PC-9 (cell line): Measurements from ENCODE around the gene MADD. TPM values are rescaled to one million over a fixed set of nuclear protein-coding genes. Genes with fewer than 3 reads are reported as not detected.
"Not testable (repeated sequence)": the region's sequence is repeated elsewhere in the genome, so short reads cannot be mapped to it uniquely, and the experiment has no call there.

Experiments used
- BruUV-seq: library from RNA; stranded (reverse); fragments of 400-500 nt; replicated peaks from 2 replicates; lab custom pipeline; 2021; lab: Mats Ljungman, UMichigan
- CTCF ChIA-PET: fragments of 300-600 bp; sonication (Branson Sonifier 250); formaldehyde crosslinking; loops from one replicate; lab custom pipeline; 2022; ENCODE audit warnings: antibody characterized with exemption; lab: Charles Lee
- POLR2A ChIA-PET: fragments of 300-600 bp; sonication (Branson Sonifier 250); formaldehyde crosslinking; loops from one replicate; lab custom pipeline; 2022; ENCODE audit warnings: antibody characterized with exemption; ENCODE audit not compliant: unreplicated experiment; lab: Charles Lee
- DNase-seq, 2 experiments: peaks; one replicate each; pipeline versions ENCODE4 v3.0.0 to v3.0.0-alpha.2; 2015 to 2022; ENCODE audit warnings: mixed read lengths in 1 of 2
- H2AFZ ChIP-seq: fragments of 200-600 bp; sonication (generic); 2 replicates; pipeline ENCODE4 v1.8.1; 2017; ENCODE audit warnings: antibody characterized with exemption
- H3F3A ChIP-seq: fragments of 200-600 bp; sonication (generic); 2 replicates; pipeline ENCODE4 v1.8.1; 2017; ENCODE audit warnings: antibody characterized with exemption, mild to moderate bottlenecking, low read depth; ENCODE audit not compliant: insufficient read depth
- H3K27ac ChIP-seq: fragments of 200-600 bp; sonication (generic); 2 replicates; pipeline ENCODE4 v1.6.1; 2016; ENCODE audit warnings: mixed run types
- H3K27me3 ChIP-seq: fragments of 200-600 bp; sonication (generic); 2 replicates; pipeline ENCODE4 v1.6.1; 2016; ENCODE audit warnings: low read depth, mixed run types; ENCODE audit not compliant: insufficient read depth
- H3K36me3 ChIP-seq: fragments of 200-600 bp; sonication (generic); 2 replicates; pipeline ENCODE4 v1.6.1; 2016; ENCODE audit warnings: low read depth, mixed run types
- H3K4me1 ChIP-seq: fragments of 200-600 bp; sonication (generic); replicated peaks from 2 replicates; pipeline ENCODE4 v1.6.1; 2016; ENCODE audit warnings: mixed run types; ENCODE audit not compliant: insufficient read depth
- H3K4me2 ChIP-seq: fragments of 200-600 bp; sonication (generic); 2 replicates; pipeline ENCODE4 v1.6.1; 2017; ENCODE audit warnings: mixed run types
- H3K4me3 ChIP-seq: fragments of 200-600 bp; sonication (generic); 2 replicates; pipeline ENCODE4 v1.6.1; 2016; ENCODE audit warnings: mixed run types
- H3K79me2 ChIP-seq: fragments of 200-600 bp; sonication (generic); 2 replicates; pipeline ENCODE4 v1.6.1; 2017; ENCODE audit warnings: low read depth, mixed run types
- H3K9me2 ChIP-seq: fragments of 200-600 bp; sonication (generic); 2 replicates; pipeline ENCODE4 v1.8.1; 2017; ENCODE audit warnings: mild to moderate bottlenecking; ENCODE audit not compliant: insufficient read depth
- H3K9me3 ChIP-seq: fragments of 200-600 bp; sonication (generic); 2 replicates; pipeline ENCODE4 v1.8.1; 2016; ENCODE audit warnings: low read depth; ENCODE audit not compliant: insufficient read depth
- H4K20me1 ChIP-seq: fragments of 200-600 bp; sonication (generic); 2 replicates; pipeline ENCODE4 v1.8.1; 2017; ENCODE audit not compliant: insufficient read depth
- EZH2 ChIP-seq: fragments of 200-600 bp; sonication (generic); IDR thresholded peaks from 2 replicates; pipeline ENCODE4 v1.8.0; 2017; ENCODE audit warnings: antibody characterized with exemption, low read depth
- intact Hi-C: fragments of 100-400 bp; cut with micrococcal nuclease; formaldehyde crosslinking; loops from one replicate; pipeline ENCODE4 v1.10.0; 2022; ENCODE audit not compliant: unreplicated experiment
- total RNA-seq: library from RNA; stranded (reverse); gene quantifications from 2 replicates; pipeline ENCODE4 v1.2.3, GENCODE V29; 2021
- TF ChIP-seq, protein P1 (sequence below): fragments of 200-600 bp; sonication (generic); conservative IDR thresholded peaks from 2 replicates; pipeline ENCODE4 v1.6.1; 2017; ENCODE audit warnings: mixed run types, antibody characterized with exemption, mild to moderate bottlenecking, moderate library complexity

The MADD gene
- total RNA-seq, 1 experiment from 2014 or later, result 65.9 TPM

DNA sequence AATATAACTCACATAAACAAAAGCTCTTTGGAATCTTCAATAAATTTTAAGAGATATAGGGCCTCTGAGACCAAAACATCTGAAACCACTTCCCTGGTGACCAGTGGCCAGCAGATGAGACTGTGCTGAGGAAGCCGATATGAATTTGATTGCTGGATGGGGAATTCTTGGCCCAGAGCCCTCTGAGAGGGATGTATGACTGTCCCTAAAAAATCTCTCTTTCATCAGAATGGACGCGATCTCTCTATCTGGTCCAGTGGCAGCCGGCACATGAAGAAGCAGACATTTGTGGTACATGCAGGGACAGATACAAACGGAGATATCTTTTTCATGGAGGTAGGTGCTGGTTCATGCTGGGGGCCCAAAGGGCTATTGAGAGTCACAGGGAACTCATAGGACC, 45.1 kb downstream of the MADD start:
- Histone ChIP-seq H3K79me2 (no peaks in the 10 kb centered on the region), H3K4me1 (no peaks in the 10 kb centered on the region), H3F3A (peaks cover 7% of the 10 kb centered on the region; the same call in 1 of the 2 replicates), H3K4me3 (no peak overlapping the region), H3K4me2 (no peak overlapping the region), H3K27me3 (no peaks in the 10 kb centered on the region), H4K20me1 (peaks cover 4% of the 10 kb centered on the region; the same call in 1 of the 2 replicates), H3K9me2 (no peaks in the 10 kb centered on the region), H3K9me3 (no peaks in the 10 kb centered on the region), H2AFZ (no peak overlapping the region), H3K27ac (no peak overlapping the region), H3K36me3 (peaks cover 30% of the 10 kb centered on the region)
- intact Hi-C loops, result no loop called here
- no peak for DNase-seq
- TF ChIP-seq EZH2, result no peak
- TF ChIP-seq, protein P1, sequence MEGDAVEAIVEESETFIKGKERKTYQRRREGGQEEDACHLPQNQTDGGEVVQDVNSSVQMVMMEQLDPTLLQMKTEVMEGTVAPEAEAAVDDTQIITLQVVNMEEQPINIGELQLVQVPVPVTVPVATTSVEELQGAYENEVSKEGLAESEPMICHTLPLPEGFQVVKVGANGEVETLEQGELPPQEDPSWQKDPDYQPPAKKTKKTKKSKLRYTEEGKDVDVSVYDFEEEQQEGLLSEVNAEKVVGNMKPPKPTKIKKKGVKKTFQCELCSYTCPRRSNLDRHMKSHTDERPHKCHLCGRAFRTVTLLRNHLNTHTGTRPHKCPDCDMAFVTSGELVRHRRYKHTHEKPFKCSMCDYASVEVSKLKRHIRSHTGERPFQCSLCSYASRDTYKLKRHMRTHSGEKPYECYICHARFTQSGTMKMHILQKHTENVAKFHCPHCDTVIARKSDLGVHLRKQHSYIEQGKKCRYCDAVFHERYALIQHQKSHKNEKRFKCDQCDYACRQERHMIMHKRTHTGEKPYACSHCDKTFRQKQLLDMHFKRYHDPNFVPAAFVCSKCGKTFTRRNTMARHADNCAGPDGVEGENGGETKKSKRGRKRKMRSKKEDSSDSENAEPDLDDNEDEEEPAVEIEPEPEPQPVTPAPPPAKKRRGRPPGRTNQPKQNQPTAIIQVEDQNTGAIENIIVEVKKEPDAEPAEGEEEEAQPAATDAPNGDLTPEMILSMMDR, result no peak
- no TSS peak for BruUV-seq
- ChIA-PET CTCF (no interaction called here), POLR2A (no interaction called here)

DNA sequence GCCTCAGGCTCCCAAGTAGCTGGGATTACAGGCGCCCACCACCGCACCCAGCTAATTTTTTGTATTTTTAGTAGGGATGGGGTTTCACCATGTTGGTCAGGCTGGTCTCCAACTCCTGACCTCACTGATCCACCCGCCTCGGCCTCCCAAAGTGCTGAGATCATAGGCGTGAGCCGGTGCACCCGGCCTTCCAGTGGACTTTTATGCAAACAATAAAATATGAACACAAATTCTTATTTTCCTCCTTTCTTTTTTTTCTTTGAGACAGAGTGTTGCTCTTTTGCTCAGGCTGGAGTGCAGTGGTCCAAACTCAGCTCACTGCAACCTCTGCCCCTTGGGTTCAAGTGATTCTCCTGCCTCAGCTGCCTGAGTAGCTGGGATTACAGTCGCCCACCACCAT, 46.6 kb downstream of the MADD start:
- H3K4me1 ChIP-seq, H3F3A ChIP-seq, H3K9me2 ChIP-seq, intact Hi-C loops, H3K9me3 ChIP-seq, POLR2A ChIA-PET, CTCF ChIA-PET, H2AFZ ChIP-seq, H3K4me2 ChIP-seq, DNase-seq, H3K27me3 ChIP-seq, H3K79me2 ChIP-seq, H4K20me1 ChIP-seq, H3K27ac ChIP-seq, H3K4me3 ChIP-seq, BruUV-seq: not testable (repeated sequence)
- H3K36me3 ChIP-seq, result peaks cover 24% of the 10 kb centered on the region

DNA sequence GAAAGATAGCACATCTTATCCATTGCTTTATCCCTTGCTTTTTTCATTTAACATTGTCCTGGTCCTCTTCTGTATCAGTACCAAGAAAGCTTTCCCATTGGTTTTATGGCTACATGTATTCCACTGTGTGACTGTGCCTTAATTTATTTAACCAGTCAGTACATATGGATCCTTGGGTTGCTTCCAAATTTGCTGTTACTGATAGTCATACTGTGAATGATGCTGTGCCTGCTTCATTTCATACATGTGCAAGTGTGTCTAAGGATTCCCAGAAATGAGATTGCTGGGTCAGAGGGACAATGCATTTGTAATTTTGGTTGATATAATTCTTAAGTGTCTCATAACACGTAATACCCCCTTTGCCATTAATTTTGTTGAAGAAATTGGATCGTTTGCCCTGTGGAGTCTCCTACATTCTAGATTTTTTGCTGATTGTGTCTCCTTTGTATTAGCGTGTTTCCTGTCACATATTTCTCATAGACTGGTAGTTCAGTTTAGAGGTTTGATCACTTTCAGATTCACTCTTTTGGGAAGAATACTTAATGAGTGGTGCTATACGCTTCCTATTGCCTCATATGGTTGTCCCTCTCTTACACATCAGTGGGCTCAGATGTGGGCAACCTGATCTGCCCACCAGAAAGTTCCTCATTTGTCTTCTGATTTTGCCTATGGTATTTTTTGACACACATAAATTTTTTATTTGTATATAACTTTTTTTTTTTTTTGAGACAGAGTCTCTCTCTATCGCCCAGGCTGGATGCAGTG, 47.3 kb downstream of the MADD start:
- intact Hi-C loops, result no loop called here
- Histone ChIP-seq H3K9me2 (no peaks in the 10 kb centered on the region), H3K9me3 (no peaks in the 10 kb centered on the region), H3K79me2 (no peaks in the 10 kb centered on the region), H3K4me3 (no peak overlapping the region), H2AFZ (no peak overlapping the region), H3F3A (peaks cover 7% of the 10 kb centered on the region; the same call in 1 of the 2 replicates), H3K27ac (no peak overlapping the region), H4K20me1 (peaks cover 4% of the 10 kb centered on the region; the same call in 1 of the 2 replicates), H3K27me3 (no peaks in the 10 kb centered on the region), H3K4me2 (no peak overlapping the region), H3K4me1 (no peaks in the 10 kb centered on the region), H3K36me3 (peaks cover 19% of the 10 kb centered on the region)
- no peak for DNase-seq
- BruUV-seq, result no TSS peak
- POLR2A ChIA-PET, result no interaction called here
- TF ChIP-seq EZH2, result no peak
- TF ChIP-seq, protein P1, result no peak
- CTCF ChIA-PET, result no interaction called here
